ENCODE measurements around the gene TBXA2R.
"Not testable (repeated sequence)": the region's sequence is repeated elsewhere in the genome, so short reads cannot be mapped to it uniquely, and the experiment has no call there.

Gene TBXA2R

GRCh38 chr19:3606690-3607289 is at the start of gene TBXA2R:
Gene TBXA2R (minus strand): TSS chr19:3606875. CDS start chr19:3600634, 6,241 bp downstream.
- DNase-seq: no peak

- DNase-seq: no peak
These were observed 49.5 kb upstream of the TBXA2R start for GRCh38 chr19:3656073-3656746.

GRCh38 chr19:3655402-3656072 is 48.9 kb upstream of the TBXA2R start:
- no peak for DNase-seq

DNA sequence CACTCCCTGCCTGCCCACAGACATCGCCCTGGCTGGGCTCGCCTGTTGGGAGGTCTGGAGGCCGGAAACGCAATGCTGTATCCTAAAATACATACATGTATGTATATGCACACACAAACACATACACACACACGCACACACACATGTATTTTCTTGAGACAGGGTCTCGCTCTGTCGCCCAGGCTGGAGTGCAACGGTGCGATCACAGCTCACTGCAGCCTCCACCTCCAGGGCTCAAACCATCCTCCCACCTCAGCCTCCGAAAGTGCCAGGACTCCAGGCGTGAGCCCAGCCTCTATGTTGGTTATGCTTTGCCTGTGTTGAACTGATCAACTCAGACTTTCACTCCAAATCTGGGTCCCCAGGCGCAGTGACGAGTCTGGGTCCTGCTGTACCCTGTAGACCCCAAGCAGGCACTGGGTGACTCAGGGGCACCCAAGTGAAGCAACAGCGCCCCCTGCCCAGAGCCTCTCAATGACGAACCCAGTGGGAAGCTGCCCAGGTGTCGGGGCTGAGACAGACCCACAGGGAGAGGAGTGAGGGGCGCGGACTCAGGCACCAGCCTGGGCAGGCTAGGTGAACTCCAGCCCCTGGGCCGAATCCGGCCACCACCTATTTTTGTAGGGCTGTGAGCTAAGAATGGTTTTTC is 47.3 kb upstream of the TBXA2R start:
- DNase-seq: no peak

GRCh38 chr19:3653081-3653795 is 46.6 kb upstream of the TBXA2R start:
- DNase-seq: no peak

DNA sequence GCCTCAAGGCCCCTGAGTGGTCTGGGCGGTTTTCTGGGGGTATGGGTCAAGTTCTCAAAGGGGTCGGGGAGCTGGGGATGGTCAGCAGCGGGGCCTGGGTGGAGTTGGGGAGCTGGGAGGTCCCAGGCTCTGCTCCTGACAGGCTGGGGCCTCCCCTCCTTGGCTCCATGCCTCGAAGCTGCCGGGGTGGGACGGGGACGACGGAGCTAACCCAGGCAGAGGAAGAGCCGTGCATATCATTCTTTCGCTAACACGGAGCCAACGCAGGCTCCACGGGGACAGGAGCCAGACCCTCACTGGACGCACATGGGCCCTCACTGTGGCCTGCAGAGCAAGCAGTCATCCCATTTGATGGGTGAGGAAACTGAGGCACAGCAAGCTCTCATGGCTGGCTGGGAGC is 45.7 kb upstream of the TBXA2R start:
- no peak for DNase-seq

DNA sequence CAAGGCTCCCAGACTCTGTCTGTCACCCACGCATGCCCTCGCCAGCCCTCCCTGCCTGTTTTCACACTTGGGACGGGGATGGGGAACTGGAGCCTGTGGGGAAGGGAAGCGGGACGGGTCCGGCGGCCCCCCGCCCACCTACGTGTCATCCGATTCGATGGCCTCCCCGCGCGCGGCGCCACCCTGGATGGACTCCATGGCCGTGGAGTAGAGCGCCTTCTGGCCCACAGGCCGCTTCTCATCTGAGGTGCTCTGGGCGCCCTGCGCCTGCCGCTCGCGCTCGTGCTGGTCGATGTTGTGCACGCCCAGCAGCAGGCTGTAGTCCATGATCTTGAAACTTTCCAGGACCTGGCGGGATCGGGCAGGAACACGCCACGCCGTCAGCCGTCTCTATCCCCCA is 45.0 kb upstream of the TBXA2R start:
- no peak for DNase-seq

- DNase-seq: peak; percentile 33
These were observed 43.2 kb upstream of the TBXA2R start for GRCh38 chr19:3649888-3650287.

- no peak for DNase-seq
These were observed 41.6 kb upstream of the TBXA2R start for GRCh38 chr19:3648037-3648905.

- DNase-seq: not testable (repeated sequence)
These were observed 40.4 kb upstream of the TBXA2R start for GRCh38 chr19:3647102-3647501.

GRCh38 chr19:3646336-3647092 is 39.8 kb upstream of the TBXA2R start:
- DNase-seq: no peak

GRCh38 chr19:3645726-3646125 is 39.1 kb upstream of the TBXA2R start:
- DNase-seq: no peak

GRCh38 chr19:3645067-3645396 is 38.4 kb upstream of the TBXA2R start:
- no peak for DNase-seq

DNA sequence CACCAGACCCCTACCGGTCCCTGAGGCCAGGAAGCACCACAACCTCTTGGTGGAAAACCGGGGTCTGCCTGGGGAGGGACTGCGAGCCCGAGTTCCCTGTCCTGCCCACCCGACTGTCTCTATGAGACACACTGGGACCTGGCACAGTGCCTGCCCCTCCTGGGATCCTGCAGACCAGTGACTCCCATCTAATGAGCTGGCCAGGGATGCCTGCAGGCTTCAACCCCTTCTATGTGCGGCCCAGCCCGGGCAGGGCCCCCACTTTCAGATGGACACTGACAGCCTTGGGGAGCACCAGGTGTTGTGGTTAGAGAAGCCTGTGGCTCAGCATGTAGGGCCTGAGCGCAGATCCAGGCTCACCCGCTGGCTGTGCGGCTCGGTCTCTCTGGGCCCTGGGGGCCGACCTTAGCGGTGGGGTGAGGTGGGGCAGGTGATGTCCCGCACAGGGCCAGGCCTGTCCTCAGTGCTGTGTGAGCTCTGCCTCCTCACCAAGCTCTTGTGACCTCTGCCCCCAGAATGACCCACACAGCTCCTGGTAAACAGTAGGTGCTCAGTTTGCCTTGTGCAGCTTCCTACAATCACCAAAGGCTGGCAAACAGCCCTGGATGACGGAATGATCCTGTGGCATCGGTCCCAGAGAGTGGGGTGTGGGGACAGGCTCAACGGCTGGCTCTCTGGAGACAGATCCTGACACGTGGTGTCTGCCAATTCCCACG is 37.8 kb upstream of the TBXA2R start:
- no peak for DNase-seq

DNA sequence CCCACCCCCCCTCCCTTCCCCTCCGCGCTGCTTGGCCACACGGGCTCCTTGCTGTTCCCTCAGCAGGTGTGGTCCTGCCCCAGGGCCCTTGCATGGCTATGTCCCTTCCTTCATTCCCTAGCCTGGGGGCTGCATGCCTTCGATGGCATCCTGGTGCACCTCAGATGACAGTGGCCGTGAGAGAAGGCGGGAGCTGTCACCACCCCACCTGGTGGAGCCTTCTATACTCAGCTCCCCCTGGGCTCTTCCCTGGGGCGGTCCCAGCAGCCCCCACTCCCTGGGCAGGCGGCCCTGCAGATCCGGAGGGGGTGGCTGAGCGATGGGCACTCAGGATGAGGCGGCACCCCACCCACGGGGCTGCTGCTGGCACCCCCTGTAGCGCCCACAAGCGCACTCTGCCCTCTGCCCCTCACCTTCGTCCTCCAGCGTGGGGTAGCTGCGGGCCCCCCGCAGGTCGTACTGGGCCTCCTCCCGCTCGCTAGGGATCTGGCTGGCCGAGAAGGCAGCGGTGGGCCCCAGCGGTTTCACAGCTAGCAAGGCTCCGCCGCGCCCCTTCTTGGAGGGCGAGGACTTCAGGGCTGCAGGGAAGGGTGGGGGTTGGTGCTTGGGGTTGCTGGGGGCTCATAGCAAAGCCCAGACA is 37.1 kb upstream of the TBXA2R start:
- DNase-seq: no peak

GRCh38 chr19:3642987-3643673 is 36.5 kb upstream of the TBXA2R start:
- DNase-seq: no peak

GRCh38 chr19:3642296-3642695 is 35.6 kb upstream of the TBXA2R start:
- DNase-seq: no peak

- DNase-seq: no peak
These were observed 35.0 kb upstream of the TBXA2R start for GRCh38 chr19:3641515-3642269.

DNA sequence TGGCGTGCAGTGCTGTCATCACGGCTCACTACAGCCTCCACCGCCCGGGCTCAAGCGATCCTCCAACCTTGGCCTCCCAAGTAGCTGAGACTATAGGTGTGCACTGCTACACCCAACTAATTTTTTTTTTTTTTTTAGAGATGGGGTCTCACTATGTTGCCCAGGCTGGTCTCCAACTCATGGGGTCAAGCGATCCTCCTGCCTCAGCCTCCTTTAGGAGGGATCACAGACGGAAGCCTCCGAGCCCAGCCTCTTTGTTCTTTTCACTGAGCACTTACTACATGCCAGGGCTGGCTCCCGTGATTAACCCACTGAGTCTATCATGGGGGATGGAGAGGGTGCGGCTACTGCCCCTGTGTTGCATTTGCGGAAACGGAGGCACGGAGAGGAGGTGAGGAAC is 32.8 kb upstream of the TBXA2R start:
- no peak for DNase-seq

Data from NCI-H2029 treated with DMSO at 0.1 percent for 48 hours (cell line).